ENCODE results near the gene CDK6. TPM values are rescaled to one million over a fixed set of nuclear protein-coding genes. Genes with fewer than 3 reads are reported as not detected.

The CDK6 gene
- total and polyA plus RNA-seq, 2 of the 8 experiments (the other 6 are each of a cell fraction or from before 2014, with no cell fraction given), result 5.9 to 18.9 TPM

DNA sequence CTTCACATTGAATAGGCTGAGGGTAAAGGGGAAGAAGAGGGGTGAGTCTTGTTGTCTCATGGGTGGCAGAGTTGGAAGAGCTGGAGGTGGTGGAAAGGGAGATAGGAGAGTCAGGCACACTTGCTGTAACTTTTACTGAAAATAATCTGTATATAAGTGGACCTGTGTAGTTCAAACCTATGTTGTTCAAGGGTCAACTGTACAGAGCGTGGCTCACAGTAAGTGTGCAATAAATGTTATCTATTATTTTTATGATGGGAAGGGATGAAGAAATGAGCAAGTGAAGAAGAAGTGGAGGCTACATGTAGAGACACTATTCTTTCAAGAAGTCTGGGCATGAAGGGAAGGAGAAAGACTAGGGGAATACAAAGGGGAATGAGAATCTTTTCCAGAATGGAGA is 174.7 kb downstream of the CDK6 start:
- Histone ChIP-seq H4K8ac (ENCODE audit: extremely low read depth, insufficient read depth, low read length) (no peak overlapping the region), H3K4ac (replicated peaks; ENCODE audit: insufficient read length, low read depth, low read length) (no peak overlapping the region), H3K23ac (ENCODE audit: insufficient read length) (no peak overlapping the region), H3K9ac (replicated peaks in 1 of 4; ENCODE audit: extremely low read depth in 1 of 4, low read depth in 3 of 4, low read length in 3 of 4) (no peak overlapping the region), H3K56ac (replicated peaks; ENCODE audit: insufficient read length, low read depth, low read length) (no peak overlapping the region), H3K4me2 (ENCODE audit: insufficient read depth in 1 of 2, low read depth in 2 of 2, low read length in 2 of 2) (no peak overlapping the region), H3K18ac (ENCODE audit: extremely low read depth, low read length) (no peak overlapping the region), H2BK15ac (ENCODE audit: low read length) (no peak overlapping the region), H2BK12ac (ENCODE audit: low read depth, low read length) (no peak overlapping the region), H3K79me2 (ENCODE audit: control insufficient read depth in 1 of 2, insufficient read depth in 2 of 2, low read length in 2 of 2) (no peaks in the 10 kb centered on the region), H3K27me3 (replicated peaks in 1 of 4; ENCODE audit: control insufficient read depth in 3 of 4, extremely low read depth in 1 of 4, insufficient read depth in 3 of 4, low read length in 3 of 4) (no peaks in the 10 kb centered on the region), H3K4me1 (replicated peaks in 1 of 4; ENCODE audit: control insufficient read depth in 3 of 4, insufficient read depth in 4 of 4, low read length in 3 of 4) (no peaks in the 10 kb centered on the region), H3K36me3 (ENCODE audit: control insufficient read depth in 2 of 4, insufficient read depth in 4 of 4, low read length in 3 of 4) (no peaks in the 10 kb centered on the region), H2AK5ac (ENCODE audit: low read depth, low read length) (no peak overlapping the region), H4K91ac (replicated peaks; ENCODE audit: insufficient read length, low read length) (no peak overlapping the region), H2BK120ac (replicated peaks; ENCODE audit: low read depth, low read length) (no peak overlapping the region), H2BK20ac (ENCODE audit: low read length) (no peak overlapping the region), H4K20me1 (replicated peaks in 1 of 2; ENCODE audit: control insufficient read depth in 1 of 2, insufficient read depth in 2 of 2, low read length in 2 of 2) (no peaks in the 10 kb centered on the region), H3K27ac (ENCODE audit: low read depth, low read length) (no peak overlapping the region), H3K14ac (ENCODE audit: insufficient read length) (no peak overlapping the region), H2BK5ac (ENCODE audit: low read depth, low read length) (no peak overlapping the region), H3K9me3 (ENCODE audit: insufficient read depth in 2 of 2, low read depth in 1 of 2, low read length in 1 of 2) (no peaks in the 10 kb centered on the region), H3K79me1 (ENCODE audit: low read depth, low read length) (no peaks in the 10 kb centered on the region), H2AFZ (ENCODE audit: low read length) (no peak overlapping the region), H3K4me3 (ENCODE audit: extremely low read depth in 1 of 4, insufficient read depth in 2 of 4, low read depth in 3 of 4, low read length in 4 of 4) (no peak overlapping the region), H4K5ac (ENCODE audit: insufficient read length, low read depth, low read length) (no peak overlapping the region), H3K23me2 (ENCODE audit: low read depth, low read length) (no peaks in the 10 kb centered on the region; the same call in 1 of the 2 replicates)
- FAIRE-seq (no peak), DNase-seq (ENCODE audit: low read depth in 1 of 2, low spot score in 2 of 2) (no peak)
- TF ChIP-seq POLR2A (IDR thresholded peaks at IDR 0.05; ENCODE audit: control extremely low read depth in 1 of 2, low read depth in 2 of 2, low read length in 2 of 2), result no peak
- TF ChIP-seq GABPA (IDR thresholded peaks at IDR 0.05; ENCODE audit: borderline replicate concordance, insufficient read depth, low read length), result no peak
- no peak for TF ChIP-seq SIX5 (IDR thresholded peaks at IDR 0.05; ENCODE audit: low read depth, low read length)
- TF ChIP-seq NRF1 (IDR thresholded peaks at IDR 0.05; ENCODE audit: low read depth, low read length), result no peak
- TF ChIP-seq CHD2 (IDR thresholded peaks at IDR 0.05; ENCODE audit: low read length), result no peak
- TF ChIP-seq CHD1 (IDR thresholded peaks at IDR 0.05; ENCODE audit: low read depth, low read length), result no peak
- ChIA-PET POLR2A (ENCODE audit: partially characterized antibody) (no interaction called here), CTCF (ENCODE audit: partially characterized antibody) (interaction anchor here (1.0 to 1.1 kb wide), 2 partner anchors 11 to 20 kb away, joined by 3 to 4 read pairs; no protein-coding TSS in a partner anchor)
- WGBS, 2 experiments (ENCODE audit: extremely low coverage in 1 of 2, insufficient coverage in 1 of 2, insufficient read length in 1 of 2, insufficient replicate concordance in 2 of 2, low coverage in 1 of 2, low lambda C conversion rate in 2 of 2, missing lambda C conversion rate in 1 of 2), result 94% methylated on average over 1 of the region's 1 CpG; no CpG with 5 or more reads in 1 of the 2 experiments

Data from H1 (cell line).